Measurements from ENCODE around the gene PDE8A.
"Not testable (repeated sequence)": the region's sequence is repeated elsewhere in the genome, so short reads cannot be mapped to it uniquely, and the experiment has no call there.

Gene PDE8A

GRCh38 chr15:84996714-84997113 is 15.1 kb downstream of the PDE8A start:
- H3K9me3 ChIP-seq (ENCODE audit: control insufficient read depth, low read depth, low read length); H3K27me3 ChIP-seq (ENCODE audit: control insufficient read depth, insufficient read depth, low read length); H3K27ac ChIP-seq (ENCODE audit: low read length); H3K9ac ChIP-seq (ENCODE audit: low read length); H3K4me1 ChIP-seq (ENCODE audit: control insufficient read depth, low read depth, low read length); H3K36me3 ChIP-seq (ENCODE audit: control insufficient read depth, low read depth, low read length); H3K4me3 ChIP-seq (ENCODE audit: low read length): not testable (repeated sequence)

GRCh38 chr15:84997214-84997613 is 15.6 kb downstream of the PDE8A start:
- not testable (repeated sequence) for H3K36me3 ChIP-seq (ENCODE audit: control insufficient read depth, low read depth, low read length); H3K4me3 ChIP-seq (ENCODE audit: low read length); H3K27me3 ChIP-seq (ENCODE audit: control insufficient read depth, insufficient read depth, low read length); H3K27ac ChIP-seq (ENCODE audit: low read length); H3K9ac ChIP-seq (ENCODE audit: low read length); H3K9me3 ChIP-seq (ENCODE audit: control insufficient read depth, low read depth, low read length); H3K4me1 ChIP-seq (ENCODE audit: control insufficient read depth, low read depth, low read length)

- H3K9ac ChIP-seq (ENCODE audit: low read length): no peak overlapping the region
- H3K9me3 ChIP-seq (ENCODE audit: control insufficient read depth, low read depth, low read length): no peaks in the 10 kb centered on the region
- H3K4me3 ChIP-seq (ENCODE audit: low read length): no peak overlapping the region
- no peaks in the 10 kb centered on the region for H3K27me3 ChIP-seq (ENCODE audit: control insufficient read depth, insufficient read depth, low read length)
- no peak overlapping the region for H3K27ac ChIP-seq (ENCODE audit: low read length)
- peaks cover 12% of the 10 kb centered on the region for H3K4me1 ChIP-seq (ENCODE audit: control insufficient read depth, low read depth, low read length)
- no peaks in the 10 kb centered on the region for H3K36me3 ChIP-seq (ENCODE audit: control insufficient read depth, low read depth, low read length)
Measured at GRCh38 chr15:85000189-85000864, 18.7 kb downstream of the PDE8A start.

GRCh38 chr15:85000937-85001336 is 19.3 kb downstream of the PDE8A start:
- Histone ChIP-seq H3K27me3 (ENCODE audit: control insufficient read depth, insufficient read depth, low read length) (no peaks in the 10 kb centered on the region), H3K4me3 (ENCODE audit: low read length) (no peak overlapping the region), H3K4me1 (ENCODE audit: control insufficient read depth, low read depth, low read length) (peaks cover 12% of the 10 kb centered on the region), H3K9ac (ENCODE audit: low read length) (no peak overlapping the region), H3K27ac (ENCODE audit: low read length) (no peak overlapping the region), H3K36me3 (ENCODE audit: control insufficient read depth, low read depth, low read length) (no peaks in the 10 kb centered on the region), H3K9me3 (ENCODE audit: control insufficient read depth, low read depth, low read length) (no peaks in the 10 kb centered on the region)

- Histone ChIP-seq H3K9me3 (ENCODE audit: control insufficient read depth, low read depth, low read length) (no peaks in the 10 kb centered on the region), H3K4me3 (ENCODE audit: low read length) (no peak overlapping the region), H3K9ac (ENCODE audit: low read length) (no peak overlapping the region), H3K27me3 (ENCODE audit: control insufficient read depth, insufficient read depth, low read length) (no peaks in the 10 kb centered on the region), H3K27ac (ENCODE audit: low read length) (no peak overlapping the region), H3K4me1 (ENCODE audit: control insufficient read depth, low read depth, low read length) (peaks cover 12% of the 10 kb centered on the region), H3K36me3 (ENCODE audit: control insufficient read depth, low read depth, low read length) (no peaks in the 10 kb centered on the region)
Measured at GRCh38 chr15:85002517-85002916, 20.9 kb downstream of the PDE8A start.

GRCh38 chr15:85003593-85004312 is 22.1 kb downstream of the PDE8A start:
- Histone ChIP-seq H3K36me3 (ENCODE audit: control insufficient read depth, low read depth, low read length) (no peaks in the 10 kb centered on the region), H3K4me3 (ENCODE audit: low read length) (no peak overlapping the region), H3K4me1 (ENCODE audit: control insufficient read depth, low read depth, low read length) (peaks cover 12% of the 10 kb centered on the region), H3K9ac (ENCODE audit: low read length) (no peak overlapping the region), H3K9me3 (ENCODE audit: control insufficient read depth, low read depth, low read length) (no peaks in the 10 kb centered on the region), H3K27ac (ENCODE audit: low read length) (no peak overlapping the region), H3K27me3 (ENCODE audit: control insufficient read depth, insufficient read depth, low read length) (no peaks in the 10 kb centered on the region)

GRCh38 chr15:85004550-85004949 is 22.9 kb downstream of the PDE8A start:
- H3K4me1 ChIP-seq (ENCODE audit: control insufficient read depth, low read depth, low read length): peaks cover 12% of the 10 kb centered on the region
- H3K9me3 ChIP-seq (ENCODE audit: control insufficient read depth, low read depth, low read length): no peaks in the 10 kb centered on the region
- no peaks in the 10 kb centered on the region for H3K27me3 ChIP-seq (ENCODE audit: control insufficient read depth, insufficient read depth, low read length)
- no peak overlapping the region for H3K4me3 ChIP-seq (ENCODE audit: low read length)
- H3K27ac ChIP-seq (ENCODE audit: low read length): no peak overlapping the region
- no peak overlapping the region for H3K9ac ChIP-seq (ENCODE audit: low read length)
- H3K36me3 ChIP-seq (ENCODE audit: control insufficient read depth, low read depth, low read length): no peaks in the 10 kb centered on the region

- H3K27me3 ChIP-seq (ENCODE audit: control insufficient read depth, insufficient read depth, low read length): no peaks in the 10 kb centered on the region
- no peak overlapping the region for H3K27ac ChIP-seq (ENCODE audit: low read length)
- peaks cover 12% of the 10 kb centered on the region for H3K4me1 ChIP-seq (ENCODE audit: control insufficient read depth, low read depth, low read length)
- no peak overlapping the region for H3K9ac ChIP-seq (ENCODE audit: low read length)
- H3K9me3 ChIP-seq (ENCODE audit: control insufficient read depth, low read depth, low read length): no peaks in the 10 kb centered on the region
- H3K4me3 ChIP-seq (ENCODE audit: low read length): no peak overlapping the region
- no peaks in the 10 kb centered on the region for H3K36me3 ChIP-seq (ENCODE audit: control insufficient read depth, low read depth, low read length)
Measured at GRCh38 chr15:85005319-85005718, 23.7 kb downstream of the PDE8A start.

- H3K4me1 ChIP-seq (ENCODE audit: control insufficient read depth, low read depth, low read length): peaks cover 12% of the 10 kb centered on the region
Measured at GRCh38 chr15:85005746-85006145, 24.1 kb downstream of the PDE8A start.

GRCh38 chr15:85006201-85006600 is 24.5 kb downstream of the PDE8A start:
- H3K4me1 ChIP-seq (ENCODE audit: control insufficient read depth, low read depth, low read length): peaks cover 12% of the 10 kb centered on the region

More at GRCh38 chr15:85005746-85006145, 24.1 kb downstream of the PDE8A start:
- Histone ChIP-seq H3K36me3 (ENCODE audit: control insufficient read depth, low read depth, low read length) (no peaks in the 10 kb centered on the region), H3K4me3 (ENCODE audit: low read length) (no peak overlapping the region), H3K9ac (ENCODE audit: low read length) (no peak overlapping the region), H3K9me3 (ENCODE audit: control insufficient read depth, low read depth, low read length) (no peaks in the 10 kb centered on the region), H3K27me3 (ENCODE audit: control insufficient read depth, insufficient read depth, low read length) (no peaks in the 10 kb centered on the region), H3K27ac (ENCODE audit: low read length) (no peak overlapping the region)

GRCh38 chr15:85006655-85007054 is 25.0 kb downstream of the PDE8A start:
- H3K36me3 ChIP-seq (ENCODE audit: control insufficient read depth, low read depth, low read length): no peaks in the 10 kb centered on the region
- H3K9ac ChIP-seq (ENCODE audit: low read length): no peak overlapping the region
- H3K4me3 ChIP-seq (ENCODE audit: low read length): no peak overlapping the region
- no peaks in the 10 kb centered on the region for H3K9me3 ChIP-seq (ENCODE audit: control insufficient read depth, low read depth, low read length)
- H3K4me1 ChIP-seq (ENCODE audit: control insufficient read depth, low read depth, low read length): peaks cover 12% of the 10 kb centered on the region
- no peaks in the 10 kb centered on the region for H3K27me3 ChIP-seq (ENCODE audit: control insufficient read depth, insufficient read depth, low read length)
- no peak overlapping the region for H3K27ac ChIP-seq (ENCODE audit: low read length)

More at GRCh38 chr15:85006201-85006600, 24.5 kb downstream of the PDE8A start:
- Histone ChIP-seq H3K27me3 (ENCODE audit: control insufficient read depth, insufficient read depth, low read length) (no peaks in the 10 kb centered on the region), H3K9me3 (ENCODE audit: control insufficient read depth, low read depth, low read length) (no peaks in the 10 kb centered on the region), H3K36me3 (ENCODE audit: control insufficient read depth, low read depth, low read length) (no peaks in the 10 kb centered on the region), H3K27ac (ENCODE audit: low read length) (no peak overlapping the region), H3K4me3 (ENCODE audit: low read length) (no peak overlapping the region), H3K9ac (ENCODE audit: low read length) (no peak overlapping the region)

GRCh38 chr15:85007137-85007536 is 25.5 kb downstream of the PDE8A start:
- Histone ChIP-seq H3K4me3 (ENCODE audit: low read length) (no peak overlapping the region), H3K9me3 (ENCODE audit: control insufficient read depth, low read depth, low read length) (no peaks in the 10 kb centered on the region), H3K4me1 (ENCODE audit: control insufficient read depth, low read depth, low read length) (peaks cover 11% of the 10 kb centered on the region), H3K9ac (ENCODE audit: low read length) (no peak overlapping the region), H3K36me3 (ENCODE audit: control insufficient read depth, low read depth, low read length) (no peaks in the 10 kb centered on the region), H3K27ac (ENCODE audit: low read length) (no peak overlapping the region), H3K27me3 (ENCODE audit: control insufficient read depth, insufficient read depth, low read length) (no peaks in the 10 kb centered on the region)
